NCI-H524 (cell line): ENCODE measurements around the gene WASHC1.
"Not testable (repeated sequence)": the region's sequence is repeated elsewhere in the genome, so short reads cannot be mapped to it uniquely, and the experiment has no call there.

Source experiments
- DNase-seq, 2 experiments: peaks; one replicate each; lab custom pipeline; 2025; lab: John Stamatoyannopoulos, UW

WASHC1 gene

DNA sequence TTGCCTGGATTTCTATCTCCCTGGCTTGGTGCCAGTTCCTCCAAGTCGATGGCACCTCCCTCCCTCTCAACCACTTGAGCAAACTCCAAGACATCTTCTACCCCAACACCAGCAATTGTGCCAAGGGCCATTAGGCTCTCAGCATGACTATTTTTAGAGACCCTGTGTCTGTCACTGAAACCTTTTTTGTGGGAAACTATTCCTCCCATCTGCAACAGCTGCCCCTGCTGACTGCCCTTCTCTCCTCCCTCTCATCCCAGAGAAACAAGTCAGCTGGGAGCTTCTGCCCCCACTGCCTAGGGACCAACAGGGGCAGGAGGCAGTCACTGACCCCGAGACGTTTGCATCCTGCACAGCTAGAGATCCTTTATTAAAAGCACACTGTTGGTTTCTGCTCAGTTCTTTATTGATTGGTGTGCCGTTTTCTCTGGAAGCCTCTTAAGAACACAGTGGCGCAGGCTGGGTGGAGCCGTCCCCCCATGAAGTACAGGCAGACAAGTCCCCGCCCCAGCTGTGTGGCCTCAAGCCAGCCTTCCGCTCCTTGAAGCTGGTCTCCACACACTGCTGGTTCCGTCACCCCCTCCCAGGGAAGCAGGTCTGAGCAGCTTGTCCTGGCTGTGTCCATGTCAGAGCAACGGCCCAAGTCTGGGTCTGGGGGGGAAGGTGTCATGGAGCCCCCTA lies 15.0 kb downstream of the WASHC1 start:
- not testable (repeated sequence) for DNase-seq

- not testable (repeated sequence) for DNase-seq
Measured at GRCh38 chr9:11206-11605, 18.1 kb downstream of the WASHC1 start.

GRCh38 chr9:10653-11053 lies 18.6 kb downstream of the WASHC1 start:
- not testable (repeated sequence) for DNase-seq

GRCh38 chr9:10207-10606 lies 19.0 kb downstream of the WASHC1 start:
- DNase-seq = not testable (repeated sequence)
